Mesendoderm (in vitro differentiated cells): ENCODE data around the gene FMN1.

Source experiments
- DNase-seq: peaks from one replicate; pipeline ENCODE4 v3.0.0; 2013
- H2AK5ac ChIP-seq: 2 replicates; pipeline ENCODE4 v1.6.1; 2013; ENCODE audit warnings: low read length, inconsistent platforms
- H2BK120ac ChIP-seq: 2 replicates; pipeline ENCODE4 v1.6.1; 2013; ENCODE audit warnings: low read depth, mild to moderate bottlenecking, low read length, moderate library complexity, mixed read lengths
- H2BK15ac ChIP-seq: replicated peaks from 2 replicates; pipeline ENCODE4 v1.6.1; 2013; ENCODE audit warnings: low read depth, mild to moderate bottlenecking, moderate library complexity
- H2BK5ac ChIP-seq: 2 replicates; pipeline ENCODE4 v1.6.1; 2013; ENCODE audit warnings: low read length, inconsistent platforms
- H3K18ac ChIP-seq: 2 replicates; pipeline ENCODE4 v1.6.1; 2013; ENCODE audit warnings: mild to moderate bottlenecking, low read length, mixed read lengths
- H3K23ac ChIP-seq: one replicate; pipeline ENCODE4 v1.6.1; 2013; ENCODE audit warnings: low read length
- H3K27ac ChIP-seq: 2 replicates; pipeline ENCODE4 v1.5.1; 2013; ENCODE audit warnings: low read depth, mild to moderate bottlenecking, inconsistent platforms, low read length, moderate library complexity
- H3K27me3 ChIP-seq: 2 replicates; pipeline ENCODE4 v1.6.1; 2013; ENCODE audit warnings: low read length, control low read depth, mild to moderate bottlenecking, inconsistent platforms; ENCODE audit not compliant: insufficient read depth, poor library complexity
- H3K36me3 ChIP-seq: 2 replicates; pipeline ENCODE4 v1.6.1; 2013; ENCODE audit warnings: low read length, inconsistent platforms; ENCODE audit not compliant: control insufficient read depth, insufficient read depth
- H3K4ac ChIP-seq: one replicate; pipeline ENCODE4 v1.6.1; 2013; ENCODE audit warnings: low read depth, mild to moderate bottlenecking, low read length, moderate library complexity
- H3K4me1 ChIP-seq: 2 replicates; pipeline ENCODE4 v1.6.1; 2013; ENCODE audit warnings: low read depth, low read length, inconsistent platforms; ENCODE audit not compliant: control insufficient read depth
- H3K4me2 ChIP-seq: 2 replicates; pipeline ENCODE4 v1.6.1; 2013; ENCODE audit warnings: low read length
- H3K4me3 ChIP-seq: 2 replicates; pipeline ENCODE4 v1.5.1; 2013; ENCODE audit warnings: mild to moderate bottlenecking, low read length
- H3K56ac ChIP-seq: one replicate; pipeline ENCODE4 v1.6.1; 2013; ENCODE audit warnings: low read length
- H3K79me1 ChIP-seq: 2 replicates; pipeline ENCODE4 v1.6.1; 2013; ENCODE audit warnings: low read length, inconsistent platforms
- H3K79me2 ChIP-seq: 2 replicates; pipeline ENCODE4 v1.6.1; 2013; ENCODE audit warnings: mild to moderate bottlenecking, low read length; ENCODE audit not compliant: control insufficient read depth, insufficient read depth
- H3K9ac ChIP-seq: 2 replicates; pipeline ENCODE4 v1.6.1; 2013; ENCODE audit warnings: low read length, inconsistent platforms
- H4K5ac ChIP-seq: one replicate; pipeline ENCODE4 v1.6.1; 2013; ENCODE audit warnings: low read length
- H4K8ac ChIP-seq: one replicate; pipeline ENCODE4 v1.6.1; 2013; ENCODE audit warnings: low read depth, mild to moderate bottlenecking, control low read depth, low read length, moderate library complexity
- WGBS: extraction: QIAGEN DNeasy Blood & Tissue Kit; methylation state at CpG from one replicate; pipeline ENCODE4 v1.1.7; 2013; ENCODE audit warnings: low lambda C conversion rate, missing lambda C conversion rate; ENCODE audit not compliant: insufficient coverage; ENCODE audit errors: extremely low coverage; 5-methylcytosine and 5-hydroxymethylcytosine counted together

Gene FMN1

DNA sequence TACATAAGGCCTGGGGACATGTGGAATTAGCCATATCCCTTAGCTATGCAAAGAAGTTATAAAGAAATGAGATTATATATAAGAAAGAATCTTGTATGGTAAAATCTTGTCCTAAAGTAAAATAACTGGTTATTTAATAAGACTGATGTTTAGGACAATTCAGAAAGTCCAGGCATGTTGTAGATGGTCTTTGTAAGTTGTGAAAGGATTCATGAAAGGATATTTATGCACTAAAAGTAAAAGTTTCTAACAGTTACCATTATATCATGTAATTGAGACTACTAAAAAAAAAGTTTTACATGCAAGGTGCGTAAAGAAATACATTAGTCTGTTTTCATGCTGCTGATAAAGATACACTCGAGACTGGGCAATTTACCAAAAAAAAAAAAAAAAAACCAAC, 146.3 kb downstream of the FMN1 start:
- Histone ChIP-seq H3K79me1 (no peaks in the 10 kb centered on the region), H2BK5ac (no peak overlapping the region), H3K4me2 (no peak overlapping the region), H2BK15ac (no peak overlapping the region), H3K27ac (no peak overlapping the region), H3K23ac (no peak overlapping the region), H3K27me3 (no peaks in the 10 kb centered on the region), H3K36me3 (no peaks in the 10 kb centered on the region), H3K9ac (no peak overlapping the region), H3K56ac (no peak overlapping the region), H4K5ac (no peak overlapping the region), H3K79me2 (no peaks in the 10 kb centered on the region), H4K8ac (no peak overlapping the region), H3K18ac (no peak overlapping the region), H3K4me3 (no peak overlapping the region), H3K4ac (no peak overlapping the region), H2BK120ac (no peak overlapping the region), H3K4me1 (no peaks in the 10 kb centered on the region), H2AK5ac (no peak overlapping the region)
- peak; percentile 67 for DNase-seq
- no CpG with 5 or more reads among the region's 2 CpGs for WGBS

- H3K18ac ChIP-seq: no peak overlapping the region
- H3K27me3 ChIP-seq: no peaks in the 10 kb centered on the region
- H3K23ac ChIP-seq: no peak overlapping the region
- no peak overlapping the region for H3K9ac ChIP-seq
- no peak overlapping the region for H3K4ac ChIP-seq
- DNase-seq: no peak
- no peak overlapping the region for H3K4me2 ChIP-seq
- no peak overlapping the region for H3K27ac ChIP-seq
- H2AK5ac ChIP-seq: no peak overlapping the region
- H4K8ac ChIP-seq: no peak overlapping the region
- no peak overlapping the region for H2BK5ac ChIP-seq
- H3K56ac ChIP-seq: no peak overlapping the region
- no peaks in the 10 kb centered on the region for H3K36me3 ChIP-seq
- no peak overlapping the region for H2BK120ac ChIP-seq
- H4K5ac ChIP-seq: no peak overlapping the region
- H2BK15ac ChIP-seq: no peak overlapping the region
- H3K4me1 ChIP-seq: no peaks in the 10 kb centered on the region
- no peaks in the 10 kb centered on the region for H3K79me2 ChIP-seq
- H3K79me1 ChIP-seq: no peaks in the 10 kb centered on the region
- no peak overlapping the region for H3K4me3 ChIP-seq
- WGBS: no CpG with 5 or more reads among the region's 2 CpGs
These were observed 147.4 kb downstream of the FMN1 start for GRCh38 chr15:33047077-33047476.

- Histone ChIP-seq H4K5ac (no peak overlapping the region), H3K36me3 (no peaks in the 10 kb centered on the region), H2BK15ac (no peak overlapping the region), H2BK120ac (no peak overlapping the region), H3K18ac (no peak overlapping the region), H3K56ac (no peak overlapping the region), H3K79me2 (no peaks in the 10 kb centered on the region), H3K27me3 (no peaks in the 10 kb centered on the region), H3K4me3 (no peak overlapping the region), H4K8ac (no peak overlapping the region), H3K4me2 (no peak overlapping the region), H3K23ac (no peak overlapping the region), H2BK5ac (no peak overlapping the region), H3K4me1 (no peaks in the 10 kb centered on the region), H3K4ac (no peak overlapping the region), H3K27ac (no peak overlapping the region), H2AK5ac (no peak overlapping the region), H3K79me1 (no peaks in the 10 kb centered on the region), H3K9ac (no peak overlapping the region)
- no CpG with 5 or more reads among the region's 2 CpGs for WGBS
- DNase-seq: no peak
These were observed 148.2 kb downstream of the FMN1 start for GRCh38 chr15:33046329-33046728.

GRCh38 chr15:33045066-33045810, 149.3 kb downstream of the FMN1 start:
- H3K4me2 ChIP-seq: no peak overlapping the region
- H4K5ac ChIP-seq: no peak overlapping the region
- DNase-seq: no peak
- no peak overlapping the region for H2BK120ac ChIP-seq
- no peak overlapping the region for H2AK5ac ChIP-seq
- no peak overlapping the region for H4K8ac ChIP-seq
- H3K27me3 ChIP-seq: no peaks in the 10 kb centered on the region
- no peaks in the 10 kb centered on the region for H3K4me1 ChIP-seq
- H3K4me3 ChIP-seq: no peak overlapping the region
- H2BK15ac ChIP-seq: no peak overlapping the region
- no CpG with 5 or more reads among the region's 8 CpGs for WGBS
- no peak overlapping the region for H2BK5ac ChIP-seq
- no peak overlapping the region for H3K4ac ChIP-seq
- no peaks in the 10 kb centered on the region for H3K79me2 ChIP-seq
- no peak overlapping the region for H3K27ac ChIP-seq
- H3K36me3 ChIP-seq: no peaks in the 10 kb centered on the region
- no peak overlapping the region for H3K23ac ChIP-seq
- H3K9ac ChIP-seq: no peak overlapping the region
- no peaks in the 10 kb centered on the region for H3K79me1 ChIP-seq
- H3K56ac ChIP-seq: no peak overlapping the region
- H3K18ac ChIP-seq: no peak overlapping the region

DNA sequence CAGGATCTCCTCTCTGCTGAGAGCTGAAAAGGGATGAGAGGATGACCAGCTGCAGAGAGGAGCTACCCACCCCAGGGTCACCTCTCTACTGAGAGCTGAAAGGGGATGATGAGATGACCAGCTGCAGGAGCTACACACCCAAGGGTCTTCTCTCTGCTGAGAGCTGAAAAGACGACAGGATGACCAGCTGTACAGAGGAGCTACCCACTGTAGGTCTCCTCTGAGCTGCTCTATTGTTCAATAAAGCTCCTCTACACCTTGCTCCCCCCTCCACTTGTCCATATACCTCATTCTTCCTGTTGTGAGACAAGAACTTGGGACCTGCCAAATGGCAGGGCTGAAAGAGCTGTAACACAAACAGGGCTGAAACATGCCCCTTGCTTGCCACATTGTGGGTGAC, 149.9 kb downstream of the FMN1 start:
- no peak overlapping the region for H2AK5ac ChIP-seq
- no peak for DNase-seq
- H4K5ac ChIP-seq: no peak overlapping the region
- H3K56ac ChIP-seq: no peak overlapping the region
- no peak overlapping the region for H2BK5ac ChIP-seq
- H3K4me3 ChIP-seq: no peak overlapping the region
- no CpG with 5 or more reads among the region's 1 CpG for WGBS
- no peak overlapping the region for H3K18ac ChIP-seq
- no peak overlapping the region for H3K4ac ChIP-seq
- H3K9ac ChIP-seq: no peak overlapping the region
- H2BK15ac ChIP-seq: no peak overlapping the region
- H3K36me3 ChIP-seq: no peaks in the 10 kb centered on the region
- no peaks in the 10 kb centered on the region for H3K27me3 ChIP-seq
- no peaks in the 10 kb centered on the region for H3K79me1 ChIP-seq
- H4K8ac ChIP-seq: no peak overlapping the region
- H3K23ac ChIP-seq: no peak overlapping the region
- H3K4me2 ChIP-seq: no peak overlapping the region
- H2BK120ac ChIP-seq: no peak overlapping the region
- no peak overlapping the region for H3K27ac ChIP-seq
- no peaks in the 10 kb centered on the region for H3K4me1 ChIP-seq
- no peaks in the 10 kb centered on the region for H3K79me2 ChIP-seq

GRCh38 chr15:33043636-33044035, 150.9 kb downstream of the FMN1 start:
- H3K56ac ChIP-seq: no peak overlapping the region
- no peak overlapping the region for H3K9ac ChIP-seq
- H2BK5ac ChIP-seq: no peak overlapping the region
- H3K4ac ChIP-seq: no peak overlapping the region
- H4K5ac ChIP-seq: no peak overlapping the region
- no peak for DNase-seq
- H3K18ac ChIP-seq: no peak overlapping the region
- H2BK120ac ChIP-seq: no peak overlapping the region
- H2BK15ac ChIP-seq: no peak overlapping the region
- no peak overlapping the region for H3K4me3 ChIP-seq
- no peak overlapping the region for H4K8ac ChIP-seq
- no peaks in the 10 kb centered on the region for H3K27me3 ChIP-seq
- no peak overlapping the region for H2AK5ac ChIP-seq
- H3K23ac ChIP-seq: no peak overlapping the region
- no peaks in the 10 kb centered on the region for H3K36me3 ChIP-seq
- WGBS: no CpG with 5 or more reads among the region's 4 CpGs
- no peak overlapping the region for H3K27ac ChIP-seq
- H3K4me2 ChIP-seq: no peak overlapping the region
- H3K79me2 ChIP-seq: no peaks in the 10 kb centered on the region
- H3K79me1 ChIP-seq: no peaks in the 10 kb centered on the region
- H3K4me1 ChIP-seq: no peaks in the 10 kb centered on the region
